DOHH2 (cell line): Measurements from ENCODE around the gene PTGR2.

Experiments used
- H3F3A ChIP-seq: fragments of 200-600 bp; sonication (generic), shearing (Covaris generic); 2 replicates; pipeline ENCODE4 v1.6.0; 2016; ENCODE audit warnings: antibody characterized with exemption, mild to moderate bottlenecking; ENCODE audit not compliant: control insufficient read depth, insufficient read depth
- H3K27ac ChIP-seq: fragments of 200-600 bp; sonication (generic); 2 replicates; pipeline ENCODE4 v1.5.1; 2014; ENCODE audit warnings: low read depth, mild to moderate bottlenecking, low read length, moderate library complexity
- H3K27me3 ChIP-seq: fragments of 200-600 bp; sonication (generic); 2 replicates; pipeline ENCODE4 v1.6.1; 2014; ENCODE audit warnings: mild to moderate bottlenecking, low read length, mixed read lengths; ENCODE audit not compliant: control insufficient read depth
- H3K36me3 ChIP-seq: fragments of 200-600 bp; sonication (generic); 2 replicates; pipeline ENCODE4 v1.6.1; 2014; ENCODE audit warnings: mild to moderate bottlenecking, low read length, moderate library complexity, mixed read lengths; ENCODE audit not compliant: control insufficient read depth
- H3K4me1 ChIP-seq: fragments of 200-600 bp; sonication (generic); 2 replicates; pipeline ENCODE4 v1.6.1; 2014; ENCODE audit warnings: mild to moderate bottlenecking, low read length, mixed read lengths; ENCODE audit not compliant: control insufficient read depth
- H3K4me2 ChIP-seq: fragments of 200-600 bp; sonication (generic); 2 replicates; pipeline ENCODE4 v1.6.0; 2014; ENCODE audit warnings: mild to moderate bottlenecking, low read length, moderate library complexity
- H3K4me3 ChIP-seq: fragments of 200-600 bp; sonication (generic); 2 replicates; pipeline ENCODE4 v1.5.1; 2014; ENCODE audit warnings: mild to moderate bottlenecking, low read length, mixed read lengths
- H3K79me2 ChIP-seq: fragments of 200-600 bp; sonication (generic); 2 replicates; pipeline ENCODE4 v1.6.1; 2014; ENCODE audit warnings: mild to moderate bottlenecking, low read length, mixed read lengths; ENCODE audit not compliant: control insufficient read depth
- H3K9me2 ChIP-seq: fragments of 200-600 bp; sonication (generic); replicated peaks from 2 replicates; pipeline ENCODE4 v1.6.1; 2014; ENCODE audit warnings: mild to moderate bottlenecking, low read length, mixed read lengths; ENCODE audit not compliant: control insufficient read depth
- H3K9me3 ChIP-seq: fragments of 200-600 bp; sonication (generic); 2 replicates; pipeline ENCODE4 v1.6.1; 2014; ENCODE audit warnings: antibody characterized with exemption, low read length, mixed read lengths; ENCODE audit not compliant: control insufficient read depth, insufficient read depth
- H4K20me1 ChIP-seq: fragments of 200-600 bp; sonication (generic); 2 replicates; pipeline ENCODE4 v1.6.0; 2014; ENCODE audit warnings: low read depth, mild to moderate bottlenecking, antibody characterized with exemption, low read length, moderate library complexity; ENCODE audit not compliant: control insufficient read depth, insufficient read depth
- EZH2phosphoT487 ChIP-seq: fragments of 200-600 bp; sonication (generic); IDR thresholded peaks from 2 replicates; pipeline ENCODE4 v1.6.1; 2017; ENCODE audit warnings: borderline replicate concordance, mild to moderate bottlenecking, antibody characterized with exemption, low read length, moderate library complexity, mixed read lengths
- TF ChIP-seq, protein P1 (sequence below): fragments of 200-600 bp; sonication (generic); IDR thresholded peaks from one replicate; pipeline ENCODE4 v1.5.1; 2014; ENCODE audit warnings: antibody characterized with exemption, mild to moderate bottlenecking, low read depth, low read length; ENCODE audit not compliant: poor library complexity, severe bottlenecking

Gene PTGR2

DNA sequence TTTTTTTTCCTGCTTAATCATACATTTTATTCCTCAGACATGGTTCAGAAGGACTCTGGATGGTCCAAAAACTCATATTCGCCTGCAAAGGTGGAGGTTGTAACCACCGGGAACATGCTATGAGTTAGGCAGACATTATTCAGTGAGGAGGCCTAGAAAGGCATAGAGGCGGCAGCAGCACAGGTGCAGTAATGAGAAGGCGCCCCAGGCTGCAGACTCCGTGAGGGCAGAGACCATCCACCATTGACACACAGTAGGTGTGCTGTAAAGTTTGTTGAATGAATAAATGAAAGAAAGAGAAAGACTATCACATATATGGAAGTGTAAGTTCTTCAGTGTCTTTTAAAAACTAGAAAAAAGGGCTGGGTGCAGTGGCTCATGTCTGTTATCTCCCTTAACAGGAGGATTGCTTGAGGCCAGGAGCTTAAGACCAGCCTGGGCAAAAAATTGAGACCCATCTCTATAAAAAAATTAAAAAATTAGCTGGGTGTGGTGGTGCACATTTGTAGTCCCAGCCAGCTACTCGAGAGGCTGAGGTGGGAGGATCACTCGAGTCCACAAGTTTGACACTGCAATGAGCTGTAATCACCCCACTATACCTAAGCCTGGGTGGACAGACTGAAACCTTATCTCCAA lies 34.5 kb upstream of the PTGR2 start:
- Histone ChIP-seq H3K4me2 (no peak overlapping the region), H3K27ac (no peak overlapping the region), H3K9me2 (no peaks in the 10 kb centered on the region), H3K27me3 (0 out of 2 replicates have a peak, but pooled peaks cover 3% of the 10 kb centered on the region), H3K36me3 (no peaks in the 10 kb centered on the region), H3F3A (no peaks in the 10 kb centered on the region), H3K9me3 (no peaks in the 10 kb centered on the region), H3K79me2 (no peaks in the 10 kb centered on the region), H3K4me3 (no peak overlapping the region), H3K4me1 (no peaks in the 10 kb centered on the region), H4K20me1 (no peaks in the 10 kb centered on the region)
- TF ChIP-seq, protein P1, sequence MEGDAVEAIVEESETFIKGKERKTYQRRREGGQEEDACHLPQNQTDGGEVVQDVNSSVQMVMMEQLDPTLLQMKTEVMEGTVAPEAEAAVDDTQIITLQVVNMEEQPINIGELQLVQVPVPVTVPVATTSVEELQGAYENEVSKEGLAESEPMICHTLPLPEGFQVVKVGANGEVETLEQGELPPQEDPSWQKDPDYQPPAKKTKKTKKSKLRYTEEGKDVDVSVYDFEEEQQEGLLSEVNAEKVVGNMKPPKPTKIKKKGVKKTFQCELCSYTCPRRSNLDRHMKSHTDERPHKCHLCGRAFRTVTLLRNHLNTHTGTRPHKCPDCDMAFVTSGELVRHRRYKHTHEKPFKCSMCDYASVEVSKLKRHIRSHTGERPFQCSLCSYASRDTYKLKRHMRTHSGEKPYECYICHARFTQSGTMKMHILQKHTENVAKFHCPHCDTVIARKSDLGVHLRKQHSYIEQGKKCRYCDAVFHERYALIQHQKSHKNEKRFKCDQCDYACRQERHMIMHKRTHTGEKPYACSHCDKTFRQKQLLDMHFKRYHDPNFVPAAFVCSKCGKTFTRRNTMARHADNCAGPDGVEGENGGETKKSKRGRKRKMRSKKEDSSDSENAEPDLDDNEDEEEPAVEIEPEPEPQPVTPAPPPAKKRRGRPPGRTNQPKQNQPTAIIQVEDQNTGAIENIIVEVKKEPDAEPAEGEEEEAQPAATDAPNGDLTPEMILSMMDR, result no peak
- TF ChIP-seq EZH2phosphoT487, result no peak

DNA sequence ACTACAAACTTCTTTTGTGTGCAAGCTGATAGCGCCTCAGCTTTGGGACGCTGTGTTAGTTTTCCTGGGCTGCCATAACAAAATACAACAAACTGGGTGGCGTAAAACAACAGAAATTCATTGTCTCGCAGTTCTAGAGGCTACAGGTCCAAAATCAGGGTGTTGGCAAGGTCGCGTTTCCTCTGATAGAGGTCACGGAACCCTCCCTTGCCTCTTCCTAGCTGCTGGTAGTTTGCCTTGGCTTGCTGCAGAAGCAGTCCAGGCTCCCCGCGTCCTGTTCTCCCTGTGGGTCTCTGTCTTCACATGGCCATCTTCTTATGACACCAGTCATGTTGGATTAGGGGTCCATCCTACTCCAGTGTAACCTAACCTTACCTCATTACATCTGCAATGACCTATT lies 32.8 kb upstream of the PTGR2 start:
- 0 out of 2 replicates have a peak, but pooled peaks cover 6% of the 10 kb centered on the region for H3K27me3 ChIP-seq
- H3F3A ChIP-seq, result no peaks in the 10 kb centered on the region
- no peaks in the 10 kb centered on the region for H3K9me2 ChIP-seq
- H3K4me1 ChIP-seq, result 0 out of 2 replicates have a peak, but pooled peaks cover 3% of the 10 kb centered on the region
- no peaks in the 10 kb centered on the region for H3K36me3 ChIP-seq
- H3K4me2 ChIP-seq, result no peak overlapping the region
- H3K9me3 ChIP-seq, result no peaks in the 10 kb centered on the region
- H3K27ac ChIP-seq, result no peak overlapping the region
- no peak for TF ChIP-seq EZH2phosphoT487
- TF ChIP-seq, protein P1, result no peak
- no peak overlapping the region for H3K4me3 ChIP-seq
- H3K79me2 ChIP-seq, result no peaks in the 10 kb centered on the region
- H4K20me1 ChIP-seq, result no peaks in the 10 kb centered on the region

DNA sequence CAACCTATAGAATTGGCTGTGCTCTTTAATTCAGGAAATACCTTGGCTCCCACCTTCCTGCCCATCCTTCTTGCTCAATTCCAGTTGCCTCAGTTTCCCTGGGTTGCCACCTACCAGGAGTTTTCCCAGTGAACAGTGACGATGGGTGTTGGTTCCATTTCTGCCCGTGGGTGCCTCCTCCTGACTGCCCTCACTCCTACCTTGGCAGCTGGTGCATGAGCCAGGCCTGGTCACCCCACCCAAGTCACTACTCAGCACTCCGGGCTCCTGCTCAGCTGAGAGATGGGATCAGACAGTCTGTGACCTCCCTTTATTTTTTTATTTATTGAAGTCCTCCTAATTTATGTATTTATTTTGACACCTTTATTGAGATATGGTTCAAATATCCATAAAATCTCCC lies 31.0 kb upstream of the PTGR2 start:
- H3K9me3 ChIP-seq, result no peaks in the 10 kb centered on the region
- no peak overlapping the region for H3K4me2 ChIP-seq
- H3K4me1 ChIP-seq, result peaks cover 16% of the 10 kb centered on the region
- H3K27ac ChIP-seq, result no peak overlapping the region
- 0 out of 2 replicates have a peak, but pooled peaks cover 6% of the 10 kb centered on the region for H3K27me3 ChIP-seq
- H3K9me2 ChIP-seq, result no peaks in the 10 kb centered on the region
- no peak overlapping the region for H3K4me3 ChIP-seq
- no peaks in the 10 kb centered on the region for H3F3A ChIP-seq
- no peaks in the 10 kb centered on the region for H4K20me1 ChIP-seq
- no peaks in the 10 kb centered on the region for H3K36me3 ChIP-seq
- H3K79me2 ChIP-seq, result no peaks in the 10 kb centered on the region
- no peak for TF ChIP-seq EZH2phosphoT487
- TF ChIP-seq, protein P1, result no peak
